ENCODE results near the gene GPR137C. TPM values are rescaled to one million over a fixed set of nuclear protein-coding genes. Genes with fewer than 3 reads are reported as not detected.
"Not testable (repeated sequence)": the region's sequence is repeated elsewhere in the genome, so short reads cannot be mapped to it uniquely, and the experiment has no call there.

The GPR137C gene
- total RNA-seq, 4 donors from 2014 or later, result 1.1 to 10.9 TPM; not detected in 2

DNA sequence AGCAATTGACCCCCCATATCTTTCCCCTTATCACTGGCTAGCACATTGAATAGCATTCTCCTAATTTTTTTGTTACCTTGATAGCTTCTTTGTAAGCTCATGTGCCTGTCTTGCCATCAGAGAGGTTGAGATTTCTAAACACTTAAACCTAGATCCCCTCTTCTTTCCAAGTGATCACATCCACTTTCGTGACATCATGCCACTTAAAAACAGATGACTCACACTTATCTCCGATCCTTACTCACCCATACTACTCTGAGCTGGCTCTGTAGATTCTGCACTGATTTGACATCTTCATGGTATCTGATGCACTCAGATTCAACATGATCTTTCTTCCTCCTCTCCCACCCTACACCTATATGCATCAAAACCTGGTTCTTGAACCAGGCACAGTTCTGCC, 10.5 kb downstream of the GPR137C start:
- H3K27ac ChIP-seq, result no peak overlapping the region
- no peaks in the 10 kb centered on the region for H3K4me1 ChIP-seq
- no peak overlapping the region for H3K4me3 ChIP-seq
- intact Hi-C loops (cut with DNase I; ENCODE audit: low total_unique reads), result no loop called here
- no peaks in the 10 kb centered on the region for H3K27me3 ChIP-seq
- TF ChIP-seq, protein P1, sequence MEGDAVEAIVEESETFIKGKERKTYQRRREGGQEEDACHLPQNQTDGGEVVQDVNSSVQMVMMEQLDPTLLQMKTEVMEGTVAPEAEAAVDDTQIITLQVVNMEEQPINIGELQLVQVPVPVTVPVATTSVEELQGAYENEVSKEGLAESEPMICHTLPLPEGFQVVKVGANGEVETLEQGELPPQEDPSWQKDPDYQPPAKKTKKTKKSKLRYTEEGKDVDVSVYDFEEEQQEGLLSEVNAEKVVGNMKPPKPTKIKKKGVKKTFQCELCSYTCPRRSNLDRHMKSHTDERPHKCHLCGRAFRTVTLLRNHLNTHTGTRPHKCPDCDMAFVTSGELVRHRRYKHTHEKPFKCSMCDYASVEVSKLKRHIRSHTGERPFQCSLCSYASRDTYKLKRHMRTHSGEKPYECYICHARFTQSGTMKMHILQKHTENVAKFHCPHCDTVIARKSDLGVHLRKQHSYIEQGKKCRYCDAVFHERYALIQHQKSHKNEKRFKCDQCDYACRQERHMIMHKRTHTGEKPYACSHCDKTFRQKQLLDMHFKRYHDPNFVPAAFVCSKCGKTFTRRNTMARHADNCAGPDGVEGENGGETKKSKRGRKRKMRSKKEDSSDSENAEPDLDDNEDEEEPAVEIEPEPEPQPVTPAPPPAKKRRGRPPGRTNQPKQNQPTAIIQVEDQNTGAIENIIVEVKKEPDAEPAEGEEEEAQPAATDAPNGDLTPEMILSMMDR (IDR thresholded peaks at IDR 0.05), result no peak
- TF ChIP-seq POLR2A (IDR thresholded peaks at IDR 0.05), result no peak
- H3K9me3 ChIP-seq, result no peaks in the 10 kb centered on the region
- no peak for DNase-seq
- no peaks in the 10 kb centered on the region for H3K36me3 ChIP-seq

DNA sequence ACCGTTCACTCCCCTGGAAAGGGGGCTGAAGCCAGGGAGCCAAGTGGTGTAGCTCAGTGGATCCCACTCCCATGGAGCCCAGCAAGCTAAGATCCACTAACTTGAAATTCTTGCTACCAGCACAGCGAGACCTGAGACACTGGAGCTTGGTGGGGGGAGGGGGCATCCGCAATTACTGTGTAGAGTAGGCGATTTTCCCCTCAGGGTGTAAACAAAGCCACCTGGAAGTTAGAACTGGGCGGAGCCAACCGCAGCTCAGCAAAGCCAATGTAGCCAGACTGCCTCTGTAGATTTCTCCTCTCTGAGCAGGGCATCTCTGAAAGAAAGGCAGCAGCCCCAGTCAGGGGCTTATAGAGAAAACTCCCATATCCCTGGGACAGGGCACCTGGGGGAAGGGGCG, 15.8 kb downstream of the GPR137C start:
- H3K36me3 ChIP-seq; H3K4me1 ChIP-seq; H3K27ac ChIP-seq; H3K9me3 ChIP-seq; H3K4me3 ChIP-seq; H3K27me3 ChIP-seq; intact Hi-C loops (cut with DNase I; ENCODE audit: low total_unique reads); DNase-seq: not testable (repeated sequence)

DNA sequence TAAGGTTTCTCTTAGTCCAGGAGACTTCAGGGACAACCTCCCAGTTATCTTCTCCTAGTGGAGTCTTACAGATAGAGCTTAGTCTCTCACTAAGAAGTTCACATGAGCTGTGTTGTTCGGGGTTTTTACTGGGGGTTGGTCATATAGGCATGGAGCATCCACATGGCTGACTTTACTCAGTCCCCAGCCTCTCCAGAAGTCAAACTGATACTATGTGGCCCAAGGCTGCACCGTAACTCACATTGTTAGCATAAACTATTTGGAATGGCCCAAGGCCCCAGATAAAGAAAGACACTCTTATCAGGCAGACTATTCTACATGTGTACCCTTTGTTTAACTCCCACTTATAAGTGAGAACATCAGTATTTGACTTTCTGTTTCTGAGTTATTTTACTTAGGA, 23.2 kb downstream of the GPR137C start:
- no peak overlapping the region for H3K4me3 ChIP-seq
- no peak for DNase-seq
- intact Hi-C loops (cut with DNase I; ENCODE audit: low total_unique reads), result no loop called here
- no peaks in the 10 kb centered on the region for H3K4me1 ChIP-seq
- no peaks in the 10 kb centered on the region for H3K27me3 ChIP-seq
- no peaks in the 10 kb centered on the region for H3K9me3 ChIP-seq
- no peak for TF ChIP-seq POLR2A (IDR thresholded peaks at IDR 0.05)
- TF ChIP-seq, protein P1 (IDR thresholded peaks at IDR 0.05), result no peak
- H3K36me3 ChIP-seq, result no peaks in the 10 kb centered on the region
- no peak overlapping the region for H3K27ac ChIP-seq

DNA sequence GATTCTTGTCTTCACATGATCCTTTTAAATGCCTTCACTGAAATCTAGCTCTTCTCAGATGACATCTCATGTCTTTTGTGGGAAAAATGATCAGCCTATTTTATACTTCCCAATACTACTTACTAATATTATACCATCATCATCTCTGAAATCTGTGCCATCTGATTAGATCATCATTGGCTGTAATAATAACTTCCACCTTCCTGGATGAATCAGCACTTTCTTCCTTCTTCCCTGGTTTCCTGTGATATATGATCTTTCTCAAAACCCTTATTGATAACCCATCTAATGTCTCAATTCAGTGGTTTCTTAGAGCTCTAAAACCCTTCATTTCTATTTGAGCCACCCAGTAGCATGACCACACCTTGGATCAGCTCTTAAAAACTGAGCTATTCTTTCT, 30.9 kb downstream of the GPR137C start:
- Histone ChIP-seq H3K27ac (no peak overlapping the region), H3K4me1 (no peaks in the 10 kb centered on the region), H3K4me3 (no peak overlapping the region), H3K36me3 (no peaks in the 10 kb centered on the region), H3K9me3 (no peaks in the 10 kb centered on the region), H3K27me3 (no peaks in the 10 kb centered on the region)
- TF ChIP-seq, protein P1 (IDR thresholded peaks at IDR 0.05), result no peak
- no peak for TF ChIP-seq POLR2A (IDR thresholded peaks at IDR 0.05)
- DNase-seq, result no peak
- intact Hi-C loops (cut with DNase I; ENCODE audit: low total_unique reads), result no loop called here

DNA sequence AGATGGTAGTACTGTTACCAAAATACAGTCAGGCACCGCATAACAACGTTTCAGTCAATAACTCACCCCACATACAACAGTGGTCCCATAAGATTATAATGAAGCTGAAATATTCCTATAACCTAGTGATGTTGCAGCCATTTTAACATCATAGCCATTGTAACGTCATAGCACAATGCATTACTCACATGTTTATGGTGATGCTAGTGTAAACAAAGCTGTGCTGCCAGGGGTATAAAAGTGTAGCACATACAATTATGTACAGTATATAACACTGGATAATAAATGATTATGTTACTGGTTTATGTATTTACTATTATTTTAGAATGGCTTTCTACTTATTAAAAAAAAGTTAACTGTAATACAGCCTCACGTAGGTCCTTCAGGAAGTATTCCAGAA, 37.0 kb downstream of the GPR137C start:
- intact Hi-C loops (cut with DNase I; ENCODE audit: low total_unique reads), result no loop called here
- Histone ChIP-seq H3K27me3 (no peaks in the 10 kb centered on the region), H3K9me3 (no peaks in the 10 kb centered on the region), H3K27ac (no peak overlapping the region), H3K4me1 (no peaks in the 10 kb centered on the region), H3K4me3 (no peak overlapping the region), H3K36me3 (no peaks in the 10 kb centered on the region)
- no peak for DNase-seq
- TF ChIP-seq, protein P1 (IDR thresholded peaks at IDR 0.05), result no peak
- TF ChIP-seq POLR2A (IDR thresholded peaks at IDR 0.05), result no peak

DNA sequence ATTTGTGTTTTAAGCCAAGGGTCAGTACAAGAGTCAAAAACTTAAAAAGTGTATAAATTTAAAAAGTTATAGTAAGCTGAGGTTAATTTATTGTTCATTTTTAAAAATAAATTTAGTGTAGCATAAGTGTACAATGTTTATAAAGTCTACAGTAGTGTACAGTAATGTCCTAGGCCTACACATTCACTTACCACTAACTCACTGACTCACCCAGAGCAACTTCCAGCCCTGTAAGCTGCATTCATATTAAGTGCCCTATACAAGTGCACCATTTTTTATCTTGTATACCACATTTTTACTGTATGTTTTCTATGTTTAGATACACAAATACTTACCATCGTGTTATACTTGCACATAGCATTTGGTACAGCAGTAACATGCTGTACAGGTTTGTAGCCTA, 37.7 kb downstream of the GPR137C start:
- Histone ChIP-seq H3K27ac (no peak overlapping the region), H3K4me3 (no peak overlapping the region), H3K36me3 (no peaks in the 10 kb centered on the region), H3K4me1 (no peaks in the 10 kb centered on the region), H3K27me3 (no peaks in the 10 kb centered on the region), H3K9me3 (no peaks in the 10 kb centered on the region)
- intact Hi-C loops (cut with DNase I; ENCODE audit: low total_unique reads), result no loop called here
- no peak for DNase-seq
- TF ChIP-seq, protein P1 (IDR thresholded peaks at IDR 0.05), result no peak
- TF ChIP-seq POLR2A (IDR thresholded peaks at IDR 0.05), result no peak

Data from uterus (tissue), 4 donors.